Measurements from ENCODE around the gene POU2F2.

POU2F2 gene

GRCh38 chr19:42151782-42152684, 19.8 kb upstream of the POU2F2 start:
- peaks cover 13% of the 10 kb centered on the region for H3K27me3 ChIP-seq (ENCODE audit: insufficient read depth, poor library complexity, severe bottlenecking)
- H3K27ac ChIP-seq (ENCODE audit: poor library complexity, severe bottlenecking) = no peak overlapping the region
- H3K4me1 ChIP-seq (ENCODE audit: insufficient read depth, poor library complexity, severe bottlenecking) = no peaks in the 10 kb centered on the region
- DNase-seq (ENCODE audit: low spot score) (no peak), ATAC-seq (ENCODE audit: low read depth) (no peak)
- no peaks in the 10 kb centered on the region for H3K36me3 ChIP-seq (ENCODE audit: low read depth)
- no peak overlapping the region for H3K4me3 ChIP-seq (ENCODE audit: severe bottlenecking)
- no peak for TF ChIP-seq CTCF (IDR thresholded peaks at IDR 0.05; ENCODE audit: poor library complexity, severe bottlenecking)
- no peaks in the 10 kb centered on the region for H3K9me3 ChIP-seq (ENCODE audit: severe bottlenecking)

GRCh38 chr19:42150911-42151361, 18.7 kb upstream of the POU2F2 start:
- no peaks in the 10 kb centered on the region for H3K36me3 ChIP-seq (ENCODE audit: low read depth)
- DNase-seq (ENCODE audit: low spot score) = no peak
- no peak overlapping the region for H3K27ac ChIP-seq (ENCODE audit: poor library complexity, severe bottlenecking)
- no peaks in the 10 kb centered on the region for H3K9me3 ChIP-seq (ENCODE audit: severe bottlenecking)
- H3K27me3 ChIP-seq (ENCODE audit: insufficient read depth, poor library complexity, severe bottlenecking) = peaks cover 13% of the 10 kb centered on the region
- no peak overlapping the region for H3K4me3 ChIP-seq (ENCODE audit: severe bottlenecking)
- ATAC-seq (ENCODE audit: low read depth) = no peak
- no peak for TF ChIP-seq CTCF (IDR thresholded peaks at IDR 0.05; ENCODE audit: poor library complexity, severe bottlenecking)
- H3K4me1 ChIP-seq (ENCODE audit: insufficient read depth, poor library complexity, severe bottlenecking) = no peaks in the 10 kb centered on the region

- Histone ChIP-seq H3K36me3 (ENCODE audit: low read depth) (no peaks in the 10 kb centered on the region), H3K4me1 (ENCODE audit: insufficient read depth, poor library complexity, severe bottlenecking) (no peaks in the 10 kb centered on the region), H3K27ac (ENCODE audit: poor library complexity, severe bottlenecking) (no peak overlapping the region), H3K4me3 (ENCODE audit: severe bottlenecking) (no peak overlapping the region), H3K9me3 (ENCODE audit: severe bottlenecking) (no peaks in the 10 kb centered on the region), H3K27me3 (ENCODE audit: insufficient read depth, poor library complexity, severe bottlenecking) (peaks cover 9% of the 10 kb centered on the region)
- ATAC-seq (ENCODE audit: low read depth) (no peak), DNase-seq (ENCODE audit: low spot score) (no peak)
- no peak for TF ChIP-seq CTCF (IDR thresholded peaks at IDR 0.05; ENCODE audit: poor library complexity, severe bottlenecking)
Observed at GRCh38 chr19:42150364-42150763, 18.1 kb upstream of the POU2F2 start.

- DNase-seq (ENCODE audit: low spot score) (no peak), ATAC-seq (ENCODE audit: low read depth) (no peak)
- no peak for TF ChIP-seq CTCF (IDR thresholded peaks at IDR 0.05; ENCODE audit: poor library complexity, severe bottlenecking)
Observed at GRCh38 chr19:42149447-42150202, 17.4 kb upstream of the POU2F2 start.

More at GRCh38 chr19:42149447-42150202, 17.4 kb upstream of the POU2F2 start:
- Histone ChIP-seq H3K9me3 (ENCODE audit: severe bottlenecking) (no peaks in the 10 kb centered on the region), H3K36me3 (ENCODE audit: low read depth) (no peaks in the 10 kb centered on the region), H3K4me3 (ENCODE audit: severe bottlenecking) (no peak overlapping the region), H3K27ac (ENCODE audit: poor library complexity, severe bottlenecking) (no peak overlapping the region), H3K27me3 (ENCODE audit: insufficient read depth, poor library complexity, severe bottlenecking) (peaks cover 4% of the 10 kb centered on the region), H3K4me1 (ENCODE audit: insufficient read depth, poor library complexity, severe bottlenecking) (no peaks in the 10 kb centered on the region)

All from RWPE2 (cell line).